Activated T-cell treated with anti-CD3 and anti-CD28 coated beads, Interleukin-2, amount 50 U/mL, for 72 hours (primary cell): ENCODE results near the gene FZD8. TPM values are rescaled to one million over a fixed set of nuclear protein-coding genes. Genes with fewer than 3 reads are reported as not detected.
"Not testable (repeated sequence)": the region's sequence is repeated elsewhere in the genome, so short reads cannot be mapped to it uniquely, and the experiment has no call there.

Experiments
- ATAC-seq, 2 donors: fragments of 150-1000 bp; cut with Tn5 transposase; replicated peaks in 1 of 2; 2 replicates each; pipeline ENCODE4 v1.10.0; 2021; ENCODE audit warnings: moderate library complexity in 2 of 2, mild to moderate bottlenecking in 1 of 2
- DNase-seq, 2 donors: peaks; one replicate each; pipeline ENCODE4 v3.0.0; 2021 to 2022; ENCODE audit warnings: mixed read lengths in 1 of 2
- H3K27ac Mint-ChIP-seq: one replicate; pipeline ENCODE4 v1.8.0; 2022; ENCODE audit warnings: mild to moderate bottlenecking, moderate library complexity, mixed read lengths
- H3K27me3 Mint-ChIP-seq: one replicate; pipeline ENCODE4 v1.8.0; 2022; ENCODE audit warnings: low read depth, mixed read lengths
- H3K36me3 Mint-ChIP-seq, 2 donors: one replicate each; pipeline ENCODE4 v1.8.0; 2022; ENCODE audit warnings: mixed read lengths in 2 of 2, mild to moderate bottlenecking in 1 of 2; ENCODE audit not compliant: insufficient read depth in 2 of 2
- H3K4me1 Mint-ChIP-seq: one replicate; pipeline ENCODE4 v1.8.0; 2022; ENCODE audit warnings: low read depth, mixed read lengths
- H3K4me3 Mint-ChIP-seq, 2 donors: one replicate each; pipeline ENCODE4 v1.8.0; 2022; ENCODE audit warnings: mild to moderate bottlenecking in 2 of 2, mixed read lengths in 2 of 2, moderate library complexity in 2 of 2
- H3K9me3 Mint-ChIP-seq, 2 donors: one replicate each; pipeline ENCODE4 v1.8.0; 2022; ENCODE audit warnings: mixed read lengths in 2 of 2
- total RNA-seq, 2 donors: library from RNA; stranded (reverse); gene quantifications; one replicate each; pipeline ENCODE4 v1.2.3, GENCODE V29; 2022

The FZD8 gene
- under 1 TPM; 0.35 to 0.50 TPM for total RNA-seq

GRCh38 chr10:35642035-35642792 is at the start of gene FZD8:
TSS of gene FZD8 (minus strand) at chr10:35642296. CDS start at chr10:35641429, 867 bp downstream.
- no peak within 1 kb of the TSS for H3K27ac Mint-ChIP-seq
- peaks cover 12% of the 10 kb centered on the region for H3K4me1 Mint-ChIP-seq
- DNase-seq (peak; percentile 80 to 82), ATAC-seq (peak; percentile 84 to 88)
- H3K27me3 Mint-ChIP-seq, result peaks cover 32% of the 10 kb centered on the region
- H3K9me3 Mint-ChIP-seq, result no peaks in the 10 kb centered on the region
- no peaks in the 10 kb centered on the region for H3K36me3 Mint-ChIP-seq
- H3K4me3 Mint-ChIP-seq, result peak within 1 kb of the TSS; percentile 86 to 88

GRCh38 chr10:35691522-35692236 is 49.6 kb upstream of the FZD8 start:
- no peak for DNase-seq

GRCh38 chr10:35690534-35690933 is 48.4 kb upstream of the FZD8 start:
- H3K4me3 Mint-ChIP-seq, result no peak overlapping the region
- no peaks in the 10 kb centered on the region for H3K9me3 Mint-ChIP-seq
- H3K27ac Mint-ChIP-seq, result no peak overlapping the region
- no peaks in the 10 kb centered on the region for H3K4me1 Mint-ChIP-seq
- H3K27me3 Mint-ChIP-seq, result no peaks in the 10 kb centered on the region
- no peak for ATAC-seq
- DNase-seq, result no peak
- H3K36me3 Mint-ChIP-seq, result no peaks in the 10 kb centered on the region

More at GRCh38 chr10:35691522-35692236, 49.6 kb upstream of the FZD8 start:
- no peak overlapping the region for H3K27ac Mint-ChIP-seq
- ATAC-seq, result no peak
- no peaks in the 10 kb centered on the region for H3K9me3 Mint-ChIP-seq
- H3K27me3 Mint-ChIP-seq, result no peaks in the 10 kb centered on the region
- no peaks in the 10 kb centered on the region for H3K36me3 Mint-ChIP-seq
- H3K4me1 Mint-ChIP-seq, result no peaks in the 10 kb centered on the region
- H3K4me3 Mint-ChIP-seq, result no peak overlapping the region

- ATAC-seq, DNase-seq, H3K27me3 Mint-ChIP-seq, H3K9me3 Mint-ChIP-seq, H3K4me1 Mint-ChIP-seq, H3K36me3 Mint-ChIP-seq, H3K4me3 Mint-ChIP-seq, H3K27ac Mint-ChIP-seq: not testable (repeated sequence)
These were observed 43.8 kb upstream of the FZD8 start for GRCh38 chr10:35685858-35686257.

GRCh38 chr10:35685402-35685801 is 43.3 kb upstream of the FZD8 start:
- Mint-ChIP-seq H3K4me3 (no peak overlapping the region), H3K27ac (no peak overlapping the region), H3K27me3 (no peaks in the 10 kb centered on the region), H3K4me1 (no peaks in the 10 kb centered on the region), H3K36me3 (no peaks in the 10 kb centered on the region), H3K9me3 (peaks cover 5 to 6% of the 10 kb centered on the region in 2 donors)
- DNase-seq (no peak), ATAC-seq (no peak)

- Mint-ChIP-seq H3K27me3 (no peaks in the 10 kb centered on the region), H3K4me3 (no peak overlapping the region), H3K4me1 (no peaks in the 10 kb centered on the region), H3K36me3 (no peaks in the 10 kb centered on the region), H3K27ac (no peak overlapping the region), H3K9me3 (peaks cover 5 to 6% of the 10 kb centered on the region in 2 donors)
- DNase-seq, result no peak
- ATAC-seq, result no peak
These were observed 42.5 kb upstream of the FZD8 start for GRCh38 chr10:35684586-35684985.

GRCh38 chr10:35675846-35676245 is 33.8 kb upstream of the FZD8 start:
- Mint-ChIP-seq H3K27ac (no peak overlapping the region), H3K9me3 (no peaks in the 10 kb centered on the region), H3K27me3 (no peaks in the 10 kb centered on the region), H3K4me1 (no peaks in the 10 kb centered on the region), H3K36me3 (no peaks in the 10 kb centered on the region), H3K4me3 (no peak overlapping the region)
- DNase-seq (no peak), ATAC-seq (no peak)

GRCh38 chr10:35674843-35675242 is 32.7 kb upstream of the FZD8 start:
- Mint-ChIP-seq H3K4me3 (no peak overlapping the region), H3K9me3 (no peaks in the 10 kb centered on the region), H3K27me3 (no peaks in the 10 kb centered on the region), H3K36me3 (no peaks in the 10 kb centered on the region), H3K27ac (no peak overlapping the region), H3K4me1 (no peaks in the 10 kb centered on the region)
- no peak for ATAC-seq
- DNase-seq, result no peak

GRCh38 chr10:35668865-35669650 is 27.0 kb upstream of the FZD8 start:
- H3K4me1 Mint-ChIP-seq, result no peaks in the 10 kb centered on the region
- H3K9me3 Mint-ChIP-seq, result peaks cover 14% of the 10 kb centered on the region in 2 donors
- H3K27ac Mint-ChIP-seq, result no peak overlapping the region
- H3K36me3 Mint-ChIP-seq, result peaks cover 0 to 6% of the 10 kb centered on the region in 2 donors
- no peak for ATAC-seq
- no peak overlapping the region for H3K4me3 Mint-ChIP-seq
- DNase-seq, result no peak
- H3K27me3 Mint-ChIP-seq, result peaks cover 6% of the 10 kb centered on the region

- no peak overlapping the region for H3K27ac Mint-ChIP-seq
- no peak overlapping the region for H3K4me3 Mint-ChIP-seq
- peaks cover 0 to 6% of the 10 kb centered on the region in 2 donors for H3K36me3 Mint-ChIP-seq
- DNase-seq, result no peak
- H3K4me1 Mint-ChIP-seq, result no peaks in the 10 kb centered on the region
- ATAC-seq, result no peak
- peaks cover 8% of the 10 kb centered on the region for H3K27me3 Mint-ChIP-seq
- peaks cover 14% of the 10 kb centered on the region in 2 donors for H3K9me3 Mint-ChIP-seq
These were observed 25.9 kb upstream of the FZD8 start for GRCh38 chr10:35667971-35668370.

GRCh38 chr10:35667270-35667889 is 25.3 kb upstream of the FZD8 start:
- Mint-ChIP-seq H3K4me1 (no peaks in the 10 kb centered on the region), H3K27me3 (peaks cover 13% of the 10 kb centered on the region), H3K4me3 (no peak overlapping the region), H3K27ac (no peak overlapping the region), H3K36me3 (peaks cover 0 to 6% of the 10 kb centered on the region in 2 donors), H3K9me3 (peaks cover 14% of the 10 kb centered on the region in 2 donors)
- no peak for DNase-seq
- no peak for ATAC-seq

GRCh38 chr10:35661236-35661635 is 19.1 kb upstream of the FZD8 start:
- no peak overlapping the region for H3K27ac Mint-ChIP-seq
- ATAC-seq, result no peak
- no peaks in the 10 kb centered on the region for H3K36me3 Mint-ChIP-seq
- peaks cover 4% of the 10 kb centered on the region in 2 donors for H3K9me3 Mint-ChIP-seq
- no peak overlapping the region for H3K4me3 Mint-ChIP-seq
- DNase-seq, result no peak
- H3K27me3 Mint-ChIP-seq, result peaks cover 13% of the 10 kb centered on the region
- H3K4me1 Mint-ChIP-seq, result no peaks in the 10 kb centered on the region

- no peak for DNase-seq
- H3K27me3 Mint-ChIP-seq, result peaks cover 7% of the 10 kb centered on the region
- H3K27ac Mint-ChIP-seq, result no peak overlapping the region
- no peak for ATAC-seq
- no peaks in the 10 kb centered on the region for H3K36me3 Mint-ChIP-seq
- no peak overlapping the region for H3K4me3 Mint-ChIP-seq
- peaks cover 4% of the 10 kb centered on the region in 2 donors for H3K9me3 Mint-ChIP-seq
- no peaks in the 10 kb centered on the region for H3K4me1 Mint-ChIP-seq
These were observed 17.4 kb upstream of the FZD8 start for GRCh38 chr10:35659456-35659855.
